GM23338 (cell line): ENCODE data around the gene PCP4L1. TPM values are rescaled to one million over a fixed set of nuclear protein-coding genes. Genes with fewer than 3 reads are reported as not detected.

Experiments used
- ATAC-seq: fragments of 200-7000 bp; cut with Tn5 transposase; 3 replicates; pipeline ENCODE4 v1.9.1; 2020
- DNase-seq: peaks from one replicate; pipeline ENCODE4 v3.0.0-alpha.2; 2015; ENCODE audit warnings: low spot score
- H2AFZ ChIP-seq: fragments of 200-600 bp; sonication (generic); 2 replicates; pipeline ENCODE4 v1.8.0; 2016; ENCODE audit warnings: antibody characterized with exemption, mild to moderate bottlenecking, moderate library complexity
- H3F3A ChIP-seq: fragments of 200-600 bp; sonication (generic); replicated peaks from 2 replicates; pipeline ENCODE4 v1.8.0; 2017; ENCODE audit warnings: antibody characterized with exemption, mixed run types, low read depth
- H3K27ac ChIP-seq: fragments of 200-600 bp; sonication (generic); 2 replicates; pipeline ENCODE4 v1.6.1; 2016; ENCODE audit warnings: low read depth
- H3K27me3 ChIP-seq: fragments of 200-600 bp; sonication (generic); 2 replicates; pipeline ENCODE4 v1.8.0; 2016; ENCODE audit warnings: mild to moderate bottlenecking, mixed run types, moderate library complexity; ENCODE audit not compliant: insufficient read depth
- H3K36me3 ChIP-seq: fragments of 200-600 bp; sonication (generic); 2 replicates; pipeline ENCODE4 v1.8.0; 2016; ENCODE audit warnings: mild to moderate bottlenecking; ENCODE audit not compliant: insufficient read depth
- H3K4me1 ChIP-seq: fragments of 200-600 bp; sonication (generic); 2 replicates; pipeline ENCODE4 v1.8.0; 2016; ENCODE audit warnings: mild to moderate bottlenecking, moderate library complexity; ENCODE audit not compliant: insufficient read depth
- H3K4me2 ChIP-seq: fragments of 200-600 bp; sonication (generic); 2 replicates; pipeline ENCODE4 v1.7.1; 2017; ENCODE audit warnings: mixed run types
- H3K4me3 ChIP-seq: fragments of 200-600 bp; sonication (generic); 2 replicates; pipeline ENCODE4 v1.6.1; 2016; ENCODE audit warnings: mixed run types
- H3K79me2 ChIP-seq: fragments of 200-600 bp; sonication (generic); replicated peaks from 2 replicates; pipeline ENCODE4 v1.8.0; 2017; ENCODE audit warnings: mild to moderate bottlenecking; ENCODE audit not compliant: insufficient read depth
- H3K9me2 ChIP-seq: fragments of 200-600 bp; sonication (generic); 2 replicates; pipeline ENCODE4 v1.8.0; 2017; ENCODE audit not compliant: insufficient read depth
- H4K20me1 ChIP-seq: fragments of 200-600 bp; sonication (generic); replicated peaks from 2 replicates; pipeline ENCODE4 v1.8.0; 2017; ENCODE audit warnings: mild to moderate bottlenecking; ENCODE audit not compliant: insufficient read depth
- H3K27ac Mint-ChIP-seq: 2 replicates; pipeline ENCODE4 v1.8.0; 2020; ENCODE audit warnings: inconsistent platforms, mild to moderate bottlenecking, moderate library complexity, mixed read lengths
- H3K27me3 Mint-ChIP-seq: 3 replicates; pipeline ENCODE4 v1.8.0; 2022; ENCODE audit warnings: low read depth, mild to moderate bottlenecking, moderate library complexity, mixed read lengths, inconsistent platforms; ENCODE audit not compliant: insufficient read depth, poor library complexity
- H3K36me3 Mint-ChIP-seq: 3 replicates; pipeline ENCODE4 v1.8.0; 2021; ENCODE audit warnings: low read depth, mild to moderate bottlenecking, inconsistent platforms, moderate library complexity, mixed read lengths
- H3K4me1 Mint-ChIP-seq: 3 replicates; pipeline ENCODE4 v1.8.0; 2020; ENCODE audit warnings: mild to moderate bottlenecking, inconsistent platforms, mixed read lengths
- H3K4me3 Mint-ChIP-seq: 3 replicates; pipeline ENCODE4 v1.8.0; 2021; ENCODE audit warnings: moderate library complexity, mild to moderate bottlenecking, inconsistent platforms, mixed read lengths
- H3K9me3 Mint-ChIP-seq: 3 replicates; pipeline ENCODE4 v1.8.0; 2020; ENCODE audit warnings: moderate library complexity, mild to moderate bottlenecking, inconsistent platforms, mixed read lengths
- CREB1 ChIP-seq: fragments of 250-450 bp; sonication (Bioruptor Pico); IDR thresholded peaks from 2 replicates; pipeline ENCODE4 v1.5.0; 2020; ENCODE audit warnings: low read depth, mild to moderate bottlenecking, moderate library complexity
- EZH2 ChIP-seq: fragments of 200-600 bp; sonication (generic); IDR thresholded peaks from one replicate; pipeline ENCODE4 v1.8.0; 2017; ENCODE audit warnings: antibody characterized with exemption, mild to moderate bottlenecking, low read depth; ENCODE audit not compliant: unreplicated experiment
- JUNB ChIP-seq: IDR thresholded peaks from one replicate; pipeline ENCODE4 v1.6.1; 2016; ENCODE audit warnings: antibody characterized with exemption; ENCODE audit not compliant: unreplicated experiment
- NANOG ChIP-seq: IDR thresholded peaks from 2 replicates; pipeline ENCODE4 v1.6.1; 2016; ENCODE audit warnings: antibody characterized with exemption, borderline replicate concordance
- POLR2AphosphoS5 ChIP-seq: IDR thresholded peaks from 2 replicates; pipeline ENCODE4 v1.6.1; 2016; ENCODE audit warnings: antibody characterized with exemption, low read depth
- STAT1 ChIP-seq: IDR thresholded peaks from one replicate; pipeline ENCODE4 v1.6.1; 2016; ENCODE audit warnings: antibody characterized with exemption; ENCODE audit not compliant: unreplicated experiment
- ZNF114 ChIP-seq: fragments of 250-450 bp; sonication (Bioruptor Pico); IDR thresholded peaks from 2 replicates; pipeline ENCODE4 v1.5.0; 2020; ENCODE audit warnings: mild to moderate bottlenecking, moderate library complexity
- ZNF331 ChIP-seq: fragments of 250-450 bp; sonication (Bioruptor Pico); IDR thresholded peaks from 2 replicates; pipeline ENCODE4 v1.5.0; 2020; ENCODE audit warnings: low read depth, mild to moderate bottlenecking, moderate library complexity
- polyA plus RNA-seq: library from polyadenylated mRNA; unstranded; fragments of >200 nt; fragmentation: Nextera tagmentation; extraction: Ambion mirVana; gene quantifications from 2 replicates; pipeline ENCODE4 v1.2.1, GENCODE V29; 2016
- total RNA-seq: library from RNA; depleted of rRNA; stranded (reverse); fragments of >200 nt; shearing (Covaris generic); gene quantifications from 2 replicates; pipeline ENCODE4 v1.2.3, GENCODE V29; 2014
- TF ChIP-seq, protein P1 (sequence below): fragments of 250-450 bp; sonication (Bioruptor Pico); IDR thresholded peaks from 2 replicates; pipeline ENCODE4 v1.5.0; 2020; ENCODE audit warnings: mild to moderate bottlenecking, moderate library complexity
- TF ChIP-seq, protein P2 (sequence below), 2 experiments: fragments of 200-600 bp in 1 of 2; sonication (generic) in 1 of 2; conservative IDR thresholded peaks; 2 replicates each; pipeline versions ENCODE4 v1.5.1 to v1.6.1; 2016 to 2017; ENCODE audit warnings: antibody characterized with exemption in 2 of 2, low read depth in 2 of 2, mild to moderate bottlenecking in 2 of 2, moderate library complexity in 1 of 2
- TF ChIP-seq, protein P3 (sequence below): IDR thresholded peaks from one replicate; pipeline ENCODE4 v1.6.1; 2018; ENCODE audit warnings: antibody characterized with exemption; ENCODE audit not compliant: unreplicated experiment

Gene PCP4L1
- total and polyA plus RNA-seq, 2 experiments from 2014 or later: 1.4 to 1.7 TPM

DNA sequence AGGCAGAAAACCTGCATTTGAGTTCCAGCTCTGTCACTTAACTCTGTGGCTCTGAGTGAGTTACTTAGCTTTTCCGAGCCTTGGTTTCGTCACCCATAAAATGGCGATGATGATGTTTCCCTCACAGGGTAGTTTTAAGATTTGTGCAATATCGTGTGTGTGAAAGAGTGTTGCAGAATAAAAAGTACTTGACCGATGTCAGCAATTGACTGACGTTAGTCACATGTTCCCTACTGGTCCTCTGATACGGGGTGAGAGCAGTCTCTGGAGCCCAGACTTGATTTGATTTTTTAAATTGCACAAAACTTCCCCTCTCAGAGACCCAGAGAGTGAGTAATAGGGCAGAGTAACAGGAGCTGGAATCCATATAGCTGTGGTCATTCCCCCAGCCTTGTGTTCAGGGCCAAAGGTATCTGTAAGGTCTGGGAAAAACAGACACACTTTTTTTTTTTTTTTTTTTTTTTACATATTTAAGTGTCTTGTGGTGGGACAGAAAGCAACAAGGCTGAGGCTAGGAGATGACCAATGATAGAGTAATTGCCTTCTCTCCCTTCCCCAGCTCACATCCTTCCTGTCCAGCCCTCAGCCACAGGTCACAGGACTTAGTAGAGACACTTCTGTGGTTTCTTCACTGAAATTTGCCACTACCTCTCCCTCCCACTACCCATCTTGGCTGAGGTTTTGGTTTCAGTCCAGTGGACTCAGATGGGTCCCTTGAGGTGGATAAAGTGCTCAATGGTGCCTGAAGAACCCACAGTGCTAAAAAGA is 41.4 kb upstream of the PCP4L1 start:
- Histone ChIP-seq H3K79me2 (no peaks in the 10 kb centered on the region), H3K4me3 (no peak overlapping the region), H3F3A (peaks cover 15% of the 10 kb centered on the region; the same call in 1 of the 2 replicates), H3K4me1 (peaks cover 22% of the 10 kb centered on the region), H3K9me2 (no peaks in the 10 kb centered on the region), H4K20me1 (no peaks in the 10 kb centered on the region), H3K36me3 (peaks cover 24% of the 10 kb centered on the region), H3K27me3 (no peaks in the 10 kb centered on the region), H3K27ac (no peak overlapping the region), H2AFZ (peak overlapping the region; percentile 63; the same call in 1 of the 2 replicates), H3K4me2 (no peak overlapping the region)
- peaks cover 30% of the 10 kb centered on the region for H3K36me3 Mint-ChIP-seq
- TF ChIP-seq ZNF114 (CRISPR knock-in tag): no peak
- TF ChIP-seq, protein P1, sequence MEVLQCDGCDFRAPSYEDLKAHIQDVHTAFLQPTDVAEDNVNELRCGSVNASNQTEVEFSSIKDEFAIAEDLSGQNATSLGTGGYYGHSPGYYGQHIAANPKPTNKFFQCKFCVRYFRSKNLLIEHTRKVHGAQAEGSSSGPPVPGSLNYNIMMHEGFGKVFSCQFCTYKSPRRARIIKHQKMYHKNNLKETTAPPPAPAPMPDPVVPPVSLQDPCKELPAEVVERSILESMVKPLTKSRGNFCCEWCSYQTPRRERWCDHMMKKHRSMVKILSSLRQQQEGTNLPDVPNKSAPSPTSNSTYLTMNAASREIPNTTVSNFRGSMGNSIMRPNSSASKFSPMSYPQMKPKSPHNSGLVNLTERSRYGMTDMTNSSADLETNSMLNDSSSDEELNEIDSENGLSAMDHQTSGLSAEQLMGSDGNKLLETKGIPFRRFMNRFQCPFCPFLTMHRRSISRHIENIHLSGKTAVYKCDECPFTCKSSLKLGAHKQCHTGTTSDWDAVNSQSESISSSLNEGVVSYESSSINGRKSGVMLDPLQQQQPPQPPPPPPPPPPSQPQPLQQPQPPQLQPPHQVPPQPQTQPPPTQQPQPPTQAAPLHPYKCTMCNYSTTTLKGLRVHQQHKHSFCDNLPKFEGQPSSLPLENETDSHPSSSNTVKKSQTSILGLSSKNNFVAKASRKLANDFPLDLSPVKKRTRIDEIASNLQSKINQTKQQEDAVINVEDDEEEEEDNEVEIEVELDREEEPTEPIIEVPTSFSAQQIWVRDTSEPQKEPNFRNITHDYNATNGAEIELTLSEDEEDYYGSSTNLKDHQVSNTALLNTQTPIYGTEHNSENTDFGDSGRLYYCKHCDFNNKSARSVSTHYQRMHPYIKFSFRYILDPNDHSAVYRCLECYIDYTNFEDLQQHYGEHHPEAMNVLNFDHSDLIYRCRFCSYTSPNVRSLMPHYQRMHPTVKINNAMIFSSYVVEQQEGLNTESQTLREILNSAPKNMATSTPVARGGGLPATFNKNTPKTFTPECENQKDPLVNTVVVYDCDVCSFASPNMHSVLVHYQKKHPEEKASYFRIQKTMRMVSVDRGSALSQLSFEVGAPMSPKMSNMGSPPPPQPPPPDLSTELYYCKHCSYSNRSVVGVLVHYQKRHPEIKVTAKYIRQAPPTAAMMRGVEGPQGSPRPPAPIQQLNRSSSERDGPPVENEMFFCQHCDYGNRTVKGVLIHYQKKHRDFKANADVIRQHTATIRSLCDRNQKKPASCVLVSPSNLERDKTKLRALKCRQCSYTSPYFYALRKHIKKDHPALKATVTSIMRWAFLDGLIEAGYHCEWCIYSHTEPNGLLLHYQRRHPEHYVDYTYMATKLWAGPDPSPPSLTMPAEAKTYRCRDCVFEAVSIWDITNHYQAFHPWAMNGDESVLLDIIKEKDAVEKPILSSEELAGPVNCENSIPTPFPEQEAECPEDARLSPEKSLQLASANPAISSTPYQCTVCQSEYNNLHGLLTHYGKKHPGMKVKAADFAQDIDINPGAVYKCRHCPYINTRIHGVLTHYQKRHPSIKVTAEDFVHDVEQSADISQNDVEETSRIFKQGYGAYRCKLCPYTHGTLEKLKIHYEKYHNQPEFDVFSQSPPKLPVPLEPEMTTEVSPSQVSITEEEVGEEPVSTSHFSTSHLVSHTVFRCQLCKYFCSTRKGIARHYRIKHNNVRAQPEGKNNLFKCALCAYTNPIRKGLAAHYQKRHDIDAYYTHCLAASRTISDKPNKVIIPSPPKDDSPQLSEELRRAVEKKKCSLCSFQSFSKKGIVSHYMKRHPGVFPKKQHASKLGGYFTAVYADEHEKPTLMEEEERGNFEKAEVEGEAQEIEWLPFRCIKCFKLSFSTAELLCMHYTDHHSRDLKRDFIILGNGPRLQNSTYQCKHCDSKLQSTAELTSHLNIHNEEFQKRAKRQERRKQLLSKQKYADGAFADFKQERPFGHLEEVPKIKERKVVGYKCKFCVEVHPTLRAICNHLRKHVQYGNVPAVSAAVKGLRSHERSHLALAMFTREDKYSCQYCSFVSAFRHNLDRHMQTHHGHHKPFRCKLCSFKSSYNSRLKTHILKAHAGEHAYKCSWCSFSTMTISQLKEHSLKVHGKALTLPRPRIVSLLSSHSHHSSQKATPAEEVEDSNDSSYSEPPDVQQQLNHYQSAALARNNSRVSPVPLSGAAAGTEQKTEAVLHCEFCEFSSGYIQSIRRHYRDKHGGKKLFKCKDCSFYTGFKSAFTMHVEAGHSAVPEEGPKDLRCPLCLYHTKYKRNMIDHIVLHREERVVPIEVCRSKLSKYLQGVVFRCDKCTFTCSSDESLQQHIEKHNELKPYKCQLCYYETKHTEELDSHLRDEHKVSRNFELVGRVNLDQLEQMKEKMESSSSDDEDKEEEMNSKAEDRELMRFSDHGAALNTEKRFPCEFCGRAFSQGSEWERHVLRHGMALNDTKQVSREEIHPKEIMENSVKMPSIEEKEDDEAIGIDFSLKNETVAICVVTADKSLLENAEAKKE (CRISPR knock-in tag): no peak
- TF ChIP-seq, protein P2, sequence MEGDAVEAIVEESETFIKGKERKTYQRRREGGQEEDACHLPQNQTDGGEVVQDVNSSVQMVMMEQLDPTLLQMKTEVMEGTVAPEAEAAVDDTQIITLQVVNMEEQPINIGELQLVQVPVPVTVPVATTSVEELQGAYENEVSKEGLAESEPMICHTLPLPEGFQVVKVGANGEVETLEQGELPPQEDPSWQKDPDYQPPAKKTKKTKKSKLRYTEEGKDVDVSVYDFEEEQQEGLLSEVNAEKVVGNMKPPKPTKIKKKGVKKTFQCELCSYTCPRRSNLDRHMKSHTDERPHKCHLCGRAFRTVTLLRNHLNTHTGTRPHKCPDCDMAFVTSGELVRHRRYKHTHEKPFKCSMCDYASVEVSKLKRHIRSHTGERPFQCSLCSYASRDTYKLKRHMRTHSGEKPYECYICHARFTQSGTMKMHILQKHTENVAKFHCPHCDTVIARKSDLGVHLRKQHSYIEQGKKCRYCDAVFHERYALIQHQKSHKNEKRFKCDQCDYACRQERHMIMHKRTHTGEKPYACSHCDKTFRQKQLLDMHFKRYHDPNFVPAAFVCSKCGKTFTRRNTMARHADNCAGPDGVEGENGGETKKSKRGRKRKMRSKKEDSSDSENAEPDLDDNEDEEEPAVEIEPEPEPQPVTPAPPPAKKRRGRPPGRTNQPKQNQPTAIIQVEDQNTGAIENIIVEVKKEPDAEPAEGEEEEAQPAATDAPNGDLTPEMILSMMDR (conservative IDR thresholded peaks at IDR 0.05; ENCODE audit: low read depth in 2 of 2): no peak
- TF ChIP-seq CREB1 (CRISPR knock-in tag): no peak
- TF ChIP-seq ZNF331 (CRISPR knock-in tag): no peak
- no peak for TF ChIP-seq NANOG
- TF ChIP-seq, protein P3, sequence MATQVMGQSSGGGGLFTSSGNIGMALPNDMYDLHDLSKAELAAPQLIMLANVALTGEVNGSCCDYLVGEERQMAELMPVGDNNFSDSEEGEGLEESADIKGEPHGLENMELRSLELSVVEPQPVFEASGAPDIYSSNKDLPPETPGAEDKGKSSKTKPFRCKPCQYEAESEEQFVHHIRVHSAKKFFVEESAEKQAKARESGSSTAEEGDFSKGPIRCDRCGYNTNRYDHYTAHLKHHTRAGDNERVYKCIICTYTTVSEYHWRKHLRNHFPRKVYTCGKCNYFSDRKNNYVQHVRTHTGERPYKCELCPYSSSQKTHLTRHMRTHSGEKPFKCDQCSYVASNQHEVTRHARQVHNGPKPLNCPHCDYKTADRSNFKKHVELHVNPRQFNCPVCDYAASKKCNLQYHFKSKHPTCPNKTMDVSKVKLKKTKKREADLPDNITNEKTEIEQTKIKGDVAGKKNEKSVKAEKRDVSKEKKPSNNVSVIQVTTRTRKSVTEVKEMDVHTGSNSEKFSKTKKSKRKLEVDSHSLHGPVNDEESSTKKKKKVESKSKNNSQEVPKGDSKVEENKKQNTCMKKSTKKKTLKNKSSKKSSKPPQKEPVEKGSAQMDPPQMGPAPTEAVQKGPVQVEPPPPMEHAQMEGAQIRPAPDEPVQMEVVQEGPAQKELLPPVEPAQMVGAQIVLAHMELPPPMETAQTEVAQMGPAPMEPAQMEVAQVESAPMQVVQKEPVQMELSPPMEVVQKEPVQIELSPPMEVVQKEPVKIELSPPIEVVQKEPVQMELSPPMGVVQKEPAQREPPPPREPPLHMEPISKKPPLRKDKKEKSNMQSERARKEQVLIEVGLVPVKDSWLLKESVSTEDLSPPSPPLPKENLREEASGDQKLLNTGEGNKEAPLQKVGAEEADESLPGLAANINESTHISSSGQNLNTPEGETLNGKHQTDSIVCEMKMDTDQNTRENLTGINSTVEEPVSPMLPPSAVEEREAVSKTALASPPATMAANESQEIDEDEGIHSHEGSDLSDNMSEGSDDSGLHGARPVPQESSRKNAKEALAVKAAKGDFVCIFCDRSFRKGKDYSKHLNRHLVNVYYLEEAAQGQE: no peak
- no peak for TF ChIP-seq EZH2
- TF ChIP-seq STAT1: no peak
- no peak for TF ChIP-seq JUNB
- TF ChIP-seq POLR2AphosphoS5: no peak
- H3K27ac Mint-ChIP-seq: peak overlapping the region; percentile 18; the same call in 1 of the 2 replicates
- peaks cover 29% of the 10 kb centered on the region for H3K4me1 Mint-ChIP-seq
- peaks cover 18% of the 10 kb centered on the region for H3K27me3 Mint-ChIP-seq
- no peaks in the 10 kb centered on the region; the same call in 2 of the 3 replicates for H3K9me3 Mint-ChIP-seq
- no peak for ATAC-seq
- DNase-seq: no peak
- no peak overlapping the region for H3K4me3 Mint-ChIP-seq
